Right lobe of liver (tissue), 6 donors: ENCODE measurements around the gene SGCD. TPM values are rescaled to one million over a fixed set of nuclear protein-coding genes. Genes with fewer than 3 reads are reported as not detected.
A peak's percentile ranks its signal among the peaks of the same experiment; 100 is the strongest.

Source experiments
- ATAC-seq, 4 donors: fragments of 200-7000 bp; cut with Tn5 transposase; one replicate each; pipeline ENCODE4 v1.9.1; 2020; ENCODE audit warnings: mild to moderate bottlenecking in 4 of 4, moderate library complexity in 4 of 4
- DNase-seq, 3 donors: peaks; one replicate each; pipeline ENCODE4 v3.0.0-alpha.2; 2020
- H3K27ac ChIP-seq, 3 donors: fragments of 200-600 bp; one replicate each; pipeline ENCODE4 v1.8.0; 2022
- H3K27me3 ChIP-seq, 2 donors: fragments of 200-600 bp; one replicate each; pipeline ENCODE4 v1.8.0; 2022
- H3K36me3 ChIP-seq, 4 donors: fragments of 200-600 bp; sonication (generic) in 1 of 4; one replicate each; pipeline versions ENCODE4 v1.5.1 to v1.8.0; 2017 to 2022; ENCODE audit warnings: control low read depth in 1 of 4
- H3K4me1 ChIP-seq, 4 donors: fragments of 200-600 bp; sonication (generic) in 1 of 4; one replicate each; pipeline versions ENCODE4 v1.5.1 to v1.8.0; 2017 to 2022; ENCODE audit warnings: control low read depth in 1 of 4
- H3K4me3 ChIP-seq, 3 donors: fragments of 200-600 bp; one replicate each; pipeline ENCODE4 v1.8.0; 2022
- H3K9me3 ChIP-seq, 4 donors: fragments of 200-600 bp; sonication (generic) in 1 of 4; one replicate each; pipeline versions ENCODE4 v1.5.1 to v1.8.0; 2017 to 2022; ENCODE audit warnings: control low read depth in 1 of 4
- POLR2A ChIP-seq: fragments of 450-650 bp; IDR thresholded peaks from one replicate; pipeline ENCODE4 v1.6.1; 2017; ENCODE audit warnings: antibody characterized with exemption, mild to moderate bottlenecking
- WGBS: methylation state at CpG from one replicate; pipeline ENCODE4 v1.1.6; 2018; ENCODE audit warnings: low coverage, low lambda C conversion rate; ENCODE audit not compliant: insufficient coverage; ENCODE audit errors: missing lambda C conversion rate; 5-methylcytosine and 5-hydroxymethylcytosine counted together
- intact Hi-C, 2 donors: fragments of 100-400 bp; cut with DNase I; formaldehyde crosslinking; loops; one replicate each; pipeline versions ENCODE4 v1.11.2 to v1.14.1; 2022
- total RNA-seq, 6 experiments: library from RNA; depleted of rRNA in 2 of 6; stranded (reverse); fragments of >200 nt in 2 of 6; fragmentation: NEBNext Ultra II Directional in 3 of 6; extraction: Animal tissue kit (Norgen Biotek cat#: 25700) in 3 of 6; gene quantifications; one replicate each; pipeline versions ENCODE4 v1.1.0 to v1.2.4, GENCODE V29; 2016 to 2023
- TF ChIP-seq, protein P1 (sequence below), 4 donors: fragments of 200-600 bp in 3 of 4; fragments of 450-650 bp in 1 of 4; IDR thresholded peaks; one replicate each; pipeline versions ENCODE4 v1.5.1 to v1.8.0; 2016 to 2022; ENCODE audit warnings: antibody characterized with exemption in 4 of 4, mild to moderate bottlenecking in 2 of 4
- donor health status: DM: no; HTN: yes; CAD: no.
- donor health status: DM: no; HTN: no; CAD: no.
- donor health status: DM: no; HTN: no; CAD: no.
- donor health status: DM: no; HTN: yes; CAD: no.
- donor health status: DM: no; HTN: yes; CAD: no.

The SGCD gene
- total RNA-seq, 6 experiments from 2014 or later, result 0.31 to 3.1 (median 0.95) TPM

DNA sequence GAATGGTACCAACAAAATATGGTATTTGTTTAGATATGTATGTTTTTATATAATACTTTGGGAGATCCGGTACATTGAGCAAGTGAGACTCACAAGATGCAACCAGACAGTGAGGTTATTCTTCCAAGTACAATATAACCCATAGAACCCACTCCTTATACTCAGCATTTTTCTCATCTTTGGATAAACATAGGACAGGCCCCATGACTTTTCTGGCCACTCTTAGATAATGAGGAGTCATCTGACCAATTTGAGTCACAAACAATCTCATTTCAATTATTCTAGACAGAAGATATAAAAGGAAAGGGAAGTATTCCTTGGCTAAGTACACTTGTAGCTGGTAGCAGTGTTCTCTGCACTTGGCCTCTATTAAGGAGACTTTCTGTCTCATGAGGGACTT is 150.2 kb downstream of the SGCD start:
- H3K36me3 ChIP-seq, result no peaks in the 10 kb centered on the region
- H3K9me3 ChIP-seq, result no peaks in the 10 kb centered on the region
- H3K27ac ChIP-seq, result no peak overlapping the region
- ATAC-seq (no peak), DNase-seq (no peak)
- intact Hi-C loops, result no loop called here
- 58% methylated on average over 1 of the region's 1 CpG for WGBS
- no peak overlapping the region for H3K4me3 ChIP-seq
- TF ChIP-seq, protein P1, sequence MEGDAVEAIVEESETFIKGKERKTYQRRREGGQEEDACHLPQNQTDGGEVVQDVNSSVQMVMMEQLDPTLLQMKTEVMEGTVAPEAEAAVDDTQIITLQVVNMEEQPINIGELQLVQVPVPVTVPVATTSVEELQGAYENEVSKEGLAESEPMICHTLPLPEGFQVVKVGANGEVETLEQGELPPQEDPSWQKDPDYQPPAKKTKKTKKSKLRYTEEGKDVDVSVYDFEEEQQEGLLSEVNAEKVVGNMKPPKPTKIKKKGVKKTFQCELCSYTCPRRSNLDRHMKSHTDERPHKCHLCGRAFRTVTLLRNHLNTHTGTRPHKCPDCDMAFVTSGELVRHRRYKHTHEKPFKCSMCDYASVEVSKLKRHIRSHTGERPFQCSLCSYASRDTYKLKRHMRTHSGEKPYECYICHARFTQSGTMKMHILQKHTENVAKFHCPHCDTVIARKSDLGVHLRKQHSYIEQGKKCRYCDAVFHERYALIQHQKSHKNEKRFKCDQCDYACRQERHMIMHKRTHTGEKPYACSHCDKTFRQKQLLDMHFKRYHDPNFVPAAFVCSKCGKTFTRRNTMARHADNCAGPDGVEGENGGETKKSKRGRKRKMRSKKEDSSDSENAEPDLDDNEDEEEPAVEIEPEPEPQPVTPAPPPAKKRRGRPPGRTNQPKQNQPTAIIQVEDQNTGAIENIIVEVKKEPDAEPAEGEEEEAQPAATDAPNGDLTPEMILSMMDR (IDR thresholded peaks at IDR 0.05), result no peak
- no peak for TF ChIP-seq POLR2A
- no peaks in the 10 kb centered on the region for H3K27me3 ChIP-seq
- H3K4me1 ChIP-seq, result no peaks in the 10 kb centered on the region

DNA sequence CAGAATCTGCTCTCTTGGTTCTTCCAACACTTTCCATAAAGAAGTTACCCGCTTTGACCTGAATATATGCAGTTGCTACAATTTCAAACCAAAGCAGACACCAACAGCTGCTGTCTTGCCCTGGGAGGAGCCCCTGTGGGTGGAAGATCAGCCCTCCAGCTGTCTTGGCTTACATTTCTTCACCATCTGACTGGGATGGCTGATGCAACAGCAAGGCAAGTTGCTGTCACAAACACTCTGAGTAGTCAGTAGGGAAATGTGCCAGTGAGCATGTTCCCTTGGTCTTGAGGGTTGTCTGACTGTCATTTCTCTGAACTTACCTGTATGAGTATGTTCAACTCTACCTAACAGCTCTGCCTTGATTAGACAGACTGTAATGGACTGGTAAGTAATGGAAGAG is 152.9 kb downstream of the SGCD start:
- Histone ChIP-seq H3K4me1 (no peaks in the 10 kb centered on the region), H3K27me3 (no peaks in the 10 kb centered on the region), H3K36me3 (no peaks in the 10 kb centered on the region), H3K27ac (no peak overlapping the region), H3K4me3 (no peak overlapping the region), H3K9me3 (no peaks in the 10 kb centered on the region)
- TF ChIP-seq, protein P1 (IDR thresholded peaks at IDR 0.05), result no peak
- TF ChIP-seq POLR2A, result no peak
- DNase-seq (no peak), ATAC-seq (no peak)
- intact Hi-C loops, result no loop called here
- 80% methylated on average over 1 of the region's 1 CpG for WGBS

DNA sequence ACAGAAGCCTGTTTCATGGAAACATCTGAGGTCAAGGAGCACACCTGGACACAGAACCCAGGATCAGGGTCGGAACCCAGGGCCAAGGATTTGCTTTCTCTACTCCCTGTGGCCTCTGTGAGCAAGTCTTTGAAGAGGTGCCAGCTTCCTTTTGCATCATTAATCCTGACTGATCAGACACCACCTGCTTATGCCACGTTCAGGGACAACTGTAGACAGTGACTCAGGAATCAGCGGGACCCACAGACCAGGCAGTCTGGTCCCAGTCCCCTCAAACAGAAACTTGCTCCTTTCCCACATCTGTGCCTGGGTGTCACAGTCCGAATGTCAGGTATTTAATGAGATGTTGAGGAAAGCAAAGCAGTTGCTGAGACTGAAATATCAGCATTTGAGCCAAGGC is 154.8 kb downstream of the SGCD start:
- TF ChIP-seq POLR2A, result no peak
- ATAC-seq (no peak), DNase-seq (no peak)
- WGBS, result 73% methylated on average over 4 of the region's 4 CpGs
- Histone ChIP-seq H3K9me3 (no peaks in the 10 kb centered on the region), H3K4me3 (no peak overlapping the region), H3K27ac (no peak overlapping the region), H3K4me1 (no peaks in the 10 kb centered on the region), H3K27me3 (no peaks in the 10 kb centered on the region), H3K36me3 (no peaks in the 10 kb centered on the region)
- intact Hi-C loops, result no loop called here

DNA sequence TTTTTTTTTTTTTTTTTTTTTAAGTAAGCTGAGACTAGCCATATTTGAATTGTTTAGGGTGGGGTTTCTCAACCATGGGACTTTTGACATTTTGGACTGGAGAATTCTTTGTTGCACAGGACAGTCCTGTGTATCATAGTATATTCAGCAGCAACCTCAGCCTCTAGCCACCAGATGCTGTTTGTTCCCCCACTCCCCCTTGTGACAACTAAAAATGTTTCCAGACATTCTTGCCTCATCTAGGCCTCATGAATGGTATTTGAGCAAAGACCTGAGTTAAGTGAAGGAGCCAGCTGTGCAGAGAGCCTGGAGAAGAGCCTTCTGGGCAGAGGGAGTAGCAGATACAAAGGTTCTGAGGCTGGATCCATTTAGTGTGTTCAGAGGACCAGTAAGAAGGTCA is 155.9 kb downstream of the SGCD start:
- ATAC-seq (no peak), DNase-seq (no peak)
- H3K36me3 ChIP-seq, result no peaks in the 10 kb centered on the region
- no peaks in the 10 kb centered on the region for H3K4me1 ChIP-seq
- H3K9me3 ChIP-seq, result no peaks in the 10 kb centered on the region
- H3K4me3 ChIP-seq, result no peak overlapping the region
- H3K27ac ChIP-seq, result no peak overlapping the region
- no peaks in the 10 kb centered on the region for H3K27me3 ChIP-seq
- intact Hi-C loops, result no loop called here
- no peak for TF ChIP-seq POLR2A
- TF ChIP-seq, protein P1 (IDR thresholded peaks at IDR 0.05), result no peak

DNA sequence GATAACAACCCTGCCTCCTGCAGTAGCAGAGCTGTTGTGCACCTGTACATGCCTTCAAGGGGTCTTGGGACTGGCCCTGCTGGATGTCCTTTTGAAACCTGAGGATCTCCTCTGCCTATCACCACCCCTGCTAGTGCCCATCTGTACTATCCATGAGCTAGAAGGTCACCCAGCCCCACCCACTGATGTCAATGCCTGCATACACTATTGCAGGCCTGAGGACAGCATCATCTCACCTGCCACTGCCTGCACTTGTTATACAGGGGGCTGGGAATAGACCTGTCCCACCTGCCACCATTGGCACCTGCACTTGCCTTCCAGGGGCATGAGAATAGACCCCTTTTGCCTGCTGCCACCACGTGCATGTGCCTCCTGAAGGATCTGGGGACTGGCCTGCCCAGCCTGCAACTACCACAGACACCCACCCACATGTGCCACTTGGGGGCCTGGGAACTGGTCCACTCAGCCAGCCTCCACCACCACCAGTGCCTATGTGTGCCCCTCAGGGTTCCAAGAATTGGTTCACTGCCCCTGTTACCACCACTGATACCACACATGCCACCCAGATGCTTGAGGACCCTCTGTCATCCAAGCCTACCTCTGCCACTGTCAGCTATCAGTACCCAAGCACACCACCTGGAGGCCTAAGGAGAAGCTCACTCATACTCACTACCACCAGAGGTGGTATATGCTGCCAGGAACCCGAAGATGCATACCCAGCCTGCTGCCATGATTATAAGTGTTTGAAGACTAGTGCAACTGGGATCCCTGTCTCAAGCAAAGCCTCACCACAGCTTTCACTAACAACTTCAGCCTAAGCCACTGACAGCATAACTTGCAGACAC is 159.7 kb downstream of the SGCD start:
- DNase-seq (no peak), ATAC-seq (peak in 1 of 4 donors; percentile 24)
- no peak overlapping the region for H3K27ac ChIP-seq
- no peak for TF ChIP-seq POLR2A
- TF ChIP-seq, protein P1 (IDR thresholded peaks at IDR 0.05), result no peak
- no peaks in the 10 kb centered on the region for H3K9me3 ChIP-seq
- intact Hi-C loops, result no loop called here
- H3K36me3 ChIP-seq, result no peaks in the 10 kb centered on the region
- 100% methylated on average over 1 of the region's 2 CpGs for WGBS
- H3K27me3 ChIP-seq, result no peaks in the 10 kb centered on the region
- H3K4me1 ChIP-seq, result no peaks in the 10 kb centered on the region
- H3K4me3 ChIP-seq, result no peak overlapping the region
